Endothelial cell of umbilical vein (primary cell): ENCODE measurements around the gene CENPF. TPM values are rescaled to one million over a fixed set of nuclear protein-coding genes. Genes with fewer than 3 reads are reported as not detected.

Source experiments
- BruUV-seq: library from RNA; stranded (reverse); fragments of 400-500 nt; replicated peaks from 2 replicates; lab custom pipeline; 2021; lab: Mats Ljungman, UMichigan
- CTCF ChIA-PET: fragments of 300-600, 350-600 bp; sonication (Branson Sonifier 250); formaldehyde crosslinking; loops from one replicate; lab custom pipeline; 2021; ENCODE audit warnings: antibody characterized with exemption, inconsistent platforms; lab: Charles Lee
- POLR2A ChIA-PET: fragments of 300-600, 350-600 bp; sonication (Branson Sonifier 250); formaldehyde crosslinking; loops from one replicate; lab custom pipeline; 2021; ENCODE audit warnings: antibody characterized with exemption, inconsistent platforms; lab: Charles Lee
- DNase-seq: peaks from one replicate; pipeline ENCODE4 v3.0.0-alpha.2; 2011; ENCODE audit warnings: low read depth, low spot score
- FAIRE-seq: peaks from 2 replicates; lab custom pipeline; 2011; peaks lifted over from hg19 to GRCh38; lab: Jason Lieb, UNC
- H2AFZ ChIP-seq: 2 replicates; pipeline ENCODE4 v1.6.0; 2012; ENCODE audit warnings: low read depth, low read length, control low read depth, inconsistent platforms
- H3K27ac ChIP-seq: 2 replicates; pipeline ENCODE4 v1.5.1; 2011; ENCODE audit warnings: low read depth, mild to moderate bottlenecking, control low read depth, low read length, moderate library complexity; ENCODE audit not compliant: insufficient read depth
- H3K27me3 ChIP-seq, 2 experiments: 2 replicates each; pipeline versions ENCODE4 v1.6.0 to v1.6.1; 2011; ENCODE audit warnings: low read length in 2 of 2, mixed read lengths in 1 of 2; ENCODE audit not compliant: control insufficient read depth in 2 of 2, insufficient read depth in 2 of 2
- H3K36me3 ChIP-seq, 2 experiments: 2 replicates in 1 of 2; 3 replicates in 1 of 2; pipeline ENCODE4 v1.5.1; 2011; ENCODE audit warnings: low read length in 2 of 2, mild to moderate bottlenecking in 1 of 2, moderate library complexity in 1 of 2; ENCODE audit not compliant: control insufficient read depth in 2 of 2, insufficient read depth in 2 of 2; ENCODE audit errors: extremely low read depth in 1 of 2
- H3K4me1 ChIP-seq: 3 replicates; pipeline ENCODE4 v1.5.1; 2011; ENCODE audit warnings: mild to moderate bottlenecking, low read length; ENCODE audit not compliant: control insufficient read depth, insufficient read depth; ENCODE audit errors: extremely low read depth
- H3K4me2 ChIP-seq: 2 replicates; pipeline ENCODE4 v1.6.1; 2011; ENCODE audit warnings: low read length, control low read depth, mixed read lengths; ENCODE audit not compliant: insufficient read depth
- H3K4me3 ChIP-seq, 3 experiments: fragments of 200-600 bp in 1 of 3; sonication (generic), shearing (Covaris generic) in 1 of 3; replicated peaks in 1 of 3; 2 replicates each; pipeline ENCODE4 v1.5.1; 2011 to 2016; ENCODE audit warnings: control low read depth in 3 of 3, low read length in 3 of 3, mild to moderate bottlenecking in 2 of 3, inconsistent platforms in 1 of 3, low read depth in 1 of 3, moderate library complexity in 1 of 3; ENCODE audit not compliant: insufficient read depth in 1 of 3
- H3K79me2 ChIP-seq: 2 replicates; pipeline ENCODE4 v1.6.0; 2012; ENCODE audit warnings: low read length, inconsistent platforms; ENCODE audit not compliant: control insufficient read depth, insufficient read depth
- H3K9ac ChIP-seq: replicated peaks from 2 replicates; pipeline ENCODE3; 2011; ENCODE audit warnings: low read length, control low read depth; ENCODE audit not compliant: insufficient read depth; ENCODE audit errors: extremely low read depth
- H3K9me1 ChIP-seq: replicated peaks from 3 replicates; pipeline ENCODE4 v1.6.0; 2011; ENCODE audit warnings: mild to moderate bottlenecking, low read length; ENCODE audit not compliant: control insufficient read depth, insufficient read depth; ENCODE audit errors: extremely low read depth
- H3K9me3 ChIP-seq: replicated peaks from 2 replicates; pipeline ENCODE4 v1.5.1; 2012; ENCODE audit warnings: low read length, inconsistent platforms; ENCODE audit not compliant: control insufficient read depth, insufficient read depth
- H4K20me1 ChIP-seq: replicated peaks from 2 replicates; pipeline ENCODE3; 2011; ENCODE audit warnings: mild to moderate bottlenecking, low read length; ENCODE audit not compliant: control insufficient read depth, insufficient read depth; ENCODE audit errors: extremely low read depth
- CTCF ChIP-seq, 2 donors: IDR thresholded peaks; 1 replicate in 1 of 2; 2 replicates in 1 of 2; pipeline ENCODE4 v1.5.1; 2011; ENCODE audit warnings: low read length in 2 of 2, mild to moderate bottlenecking in 2 of 2, moderate library complexity in 2 of 2, control low read depth in 1 of 2, inconsistent platforms in 1 of 2, low read depth in 1 of 2; ENCODE audit not compliant: insufficient read depth in 1 of 2; ENCODE audit errors: extremely low read depth in 1 of 2
- EZH2 ChIP-seq: IDR thresholded peaks from 2 replicates; pipeline ENCODE4 v1.6.1; 2012; ENCODE audit warnings: borderline replicate concordance, low read depth, mild to moderate bottlenecking, moderate library complexity, low read length, inconsistent platforms; ENCODE audit not compliant: severe bottlenecking
- FOS ChIP-seq: IDR thresholded peaks from 2 replicates; pipeline ENCODE4 v1.6.1; 2011; ENCODE audit warnings: mild to moderate bottlenecking, low read length, moderate library complexity, borderline replicate concordance; ENCODE audit not compliant: insufficient read depth
- GATA2 ChIP-seq: IDR thresholded peaks from 2 replicates; pipeline ENCODE4 v1.7.0; 2011; ENCODE audit warnings: low read depth, mild to moderate bottlenecking, moderate library complexity, mixed read lengths, low read length; ENCODE audit not compliant: insufficient read length, insufficient read depth
- JUN ChIP-seq: IDR thresholded peaks from 2 replicates; pipeline ENCODE4 v1.6.1; 2011; ENCODE audit warnings: borderline replicate concordance, low read depth; ENCODE audit not compliant: insufficient read length, insufficient read depth
- MYC ChIP-seq: IDR thresholded peaks from one replicate; pipeline ENCODE4 v1.6.1; 2011; ENCODE audit warnings: mild to moderate bottlenecking, low read depth, low read length
- POLR2A ChIP-seq: IDR thresholded peaks from 2 replicates; pipeline ENCODE4 v1.6.1; 2012; ENCODE audit warnings: low read depth, mild to moderate bottlenecking, control low read depth, low read length
- POLR2AphosphoS5 ChIP-seq: IDR thresholded peaks from 2 replicates; pipeline ENCODE4 v1.6.1; 2012; ENCODE audit warnings: low read depth, mild to moderate bottlenecking, control low read depth, low read length, moderate library complexity; ENCODE audit not compliant: insufficient read depth
- dilution Hi-C: fragments of 300-500 bp; cut with MboI; formaldehyde crosslinking; loops from one replicate; pipeline ENCODE4 v1.15.0; 2019; ENCODE audit warnings: low sequenced_read_pairs; ENCODE audit not compliant: extremely low pct_ligation_motif_present
- intact Hi-C: fragments of 100-400 bp; cut with micrococcal nuclease; formaldehyde crosslinking; loops from one replicate; pipeline ENCODE4 v1.10.0; 2022
- polyA plus RNA-seq, 4 experiments: library from polyadenylated mRNA; depleted of rRNA in 3 of 4; stranded (reverse) in 3 of 4; unstranded in 1 of 4; fragments of >200 nt; gene quantifications; 2 replicates each; pipeline versions ENCODE4 v1.2.1 to v1.2.3, GENCODE V29; 2011 to 2012; ENCODE audit warnings: missing spikeins in 1 of 4
- total RNA-seq: library from RNA; stranded (reverse); gene quantifications from 2 replicates; pipeline ENCODE4 v1.2.3, GENCODE V29; 2021
- TF ChIP-seq, protein P1 (sequence below): IDR thresholded peaks from 2 replicates; pipeline ENCODE4 v1.6.1; 2011; ENCODE audit not compliant: insufficient read depth, insufficient read length

Gene CENPF
- total and polyA plus RNA-seq, 2 donors (not counting 3 experiments of a cell fraction or from before 2014, with no cell fraction given), result 6.4 to 66.2 TPM

DNA sequence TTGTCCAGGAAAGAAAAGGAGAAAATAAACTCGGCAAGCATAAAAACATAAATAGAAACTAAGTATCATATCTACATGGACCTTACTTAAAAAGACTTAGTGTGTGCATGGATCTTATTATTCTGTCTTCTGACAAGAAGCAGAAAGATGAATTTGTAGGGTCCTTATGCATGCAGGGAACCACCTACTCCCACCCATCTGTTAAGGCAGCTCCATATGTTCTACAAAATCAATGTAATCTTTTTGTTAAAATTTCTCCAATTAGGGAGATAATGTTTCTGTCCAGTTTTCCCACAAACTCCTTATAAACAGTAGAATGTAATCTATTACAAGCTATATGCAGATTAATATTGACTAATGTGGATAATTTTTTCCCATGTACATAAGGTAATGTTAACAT lies 37.7 kb upstream of the CENPF start:
- H3K27ac ChIP-seq, result no peak overlapping the region
- TF ChIP-seq JUN (no peak), GATA2 (no peak), CTCF (IDR thresholded peaks at IDR 0.05; ENCODE audit: extremely low read depth in 1 of 2, insufficient read depth in 1 of 2, low read depth in 1 of 2, low read length in 2 of 2) (no peak), POLR2A (no peak), POLR2AphosphoS5 (no peak), FOS (no peak), EZH2 (no peak), MYC (no peak)
- TF ChIP-seq, protein P1, sequence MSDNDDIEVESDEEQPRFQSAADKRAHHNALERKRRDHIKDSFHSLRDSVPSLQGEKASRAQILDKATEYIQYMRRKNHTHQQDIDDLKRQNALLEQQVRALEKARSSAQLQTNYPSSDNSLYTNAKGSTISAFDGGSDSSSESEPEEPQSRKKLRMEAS, result no peak
- DNase-seq (no peak), FAIRE-seq (no peak)
- no peak overlapping the region for H2AFZ ChIP-seq
- intact Hi-C loops, result no loop called here
- no peaks in the 10 kb centered on the region for H4K20me1 ChIP-seq
- no peaks in the 10 kb centered on the region for H3K27me3 ChIP-seq
- H3K9me1 ChIP-seq, result no peaks in the 10 kb centered on the region
- no peaks in the 10 kb centered on the region for H3K79me2 ChIP-seq
- no peaks in the 10 kb centered on the region for H3K36me3 ChIP-seq
- H3K4me3 ChIP-seq, result no peak overlapping the region
- H3K9ac ChIP-seq, result no peak overlapping the region
- H3K4me2 ChIP-seq, result no peak overlapping the region
- H3K4me1 ChIP-seq, result peaks cover 39% of the 10 kb centered on the region
- BruUV-seq, result no TSS peak
- ChIA-PET POLR2A (interaction anchor here (2.8 kb wide), 1 partner anchor 13 kb away, joined by 10 read pairs; the partner anchor contains the start of gene PTPN14), CTCF (interaction anchor here (0.9 to 5.8 kb wide), 5 partner anchors 9 to 233 kb away, joined by 4 to 40 read pairs (median 12); partner anchors contain the start of gene PTPN14)
- no peaks in the 10 kb centered on the region for H3K9me3 ChIP-seq
- dilution Hi-C loops, result no loop called here
